ENCODE results near the gene FALEC.

FALEC gene

DNA sequence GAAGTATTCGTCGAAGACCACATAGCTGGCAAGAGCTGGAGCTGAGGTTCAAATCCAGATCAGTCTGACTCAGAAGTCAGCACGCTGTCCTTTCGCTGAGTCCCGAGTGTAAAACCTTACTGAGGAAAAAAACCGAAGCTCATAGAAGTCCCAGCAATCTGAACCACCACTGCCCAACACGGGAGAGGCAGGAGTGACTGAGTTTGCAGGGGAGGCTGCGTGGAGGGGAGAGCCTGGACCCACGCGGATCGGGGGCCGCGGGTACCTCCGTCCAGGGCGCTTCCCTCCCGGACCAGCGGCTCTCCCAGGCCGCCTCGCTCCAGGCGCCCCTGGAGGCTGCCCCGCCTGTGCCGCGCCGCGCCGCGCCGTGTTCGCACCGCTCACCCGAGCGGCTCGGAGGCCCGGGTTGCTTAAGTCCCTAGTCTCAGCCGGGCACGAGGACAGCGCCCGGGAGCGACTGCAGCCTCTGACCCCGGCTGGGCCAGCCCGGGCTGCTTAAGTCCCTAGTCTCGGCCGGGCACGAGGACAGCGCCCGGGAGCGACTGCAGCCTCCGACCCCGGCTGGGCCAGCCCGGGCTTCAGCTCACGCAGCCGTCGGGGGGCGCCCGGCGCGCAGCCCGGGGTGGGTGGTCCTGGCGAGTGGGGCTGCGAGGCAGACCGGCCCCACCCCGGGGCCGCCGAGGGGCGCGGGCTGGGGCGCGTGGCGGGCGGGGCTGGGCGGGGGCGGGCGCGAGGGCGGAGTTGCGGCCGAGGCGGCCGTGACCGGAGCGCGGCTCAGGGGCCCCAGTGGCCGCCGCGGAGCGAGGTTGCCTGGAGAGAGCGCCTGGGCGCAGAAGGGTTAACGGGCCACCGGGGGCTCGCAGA lies 33.3 kb downstream of the FALEC start, which contains the start of gene ADAMTSL4:
ADAMTSL4 (plus strand) TSS at position 777 of the 864 bp plus-strand sequence. CDS start 2,881 bp downstream, outside the sequence.
- TF ChIP-seq, protein P1, sequence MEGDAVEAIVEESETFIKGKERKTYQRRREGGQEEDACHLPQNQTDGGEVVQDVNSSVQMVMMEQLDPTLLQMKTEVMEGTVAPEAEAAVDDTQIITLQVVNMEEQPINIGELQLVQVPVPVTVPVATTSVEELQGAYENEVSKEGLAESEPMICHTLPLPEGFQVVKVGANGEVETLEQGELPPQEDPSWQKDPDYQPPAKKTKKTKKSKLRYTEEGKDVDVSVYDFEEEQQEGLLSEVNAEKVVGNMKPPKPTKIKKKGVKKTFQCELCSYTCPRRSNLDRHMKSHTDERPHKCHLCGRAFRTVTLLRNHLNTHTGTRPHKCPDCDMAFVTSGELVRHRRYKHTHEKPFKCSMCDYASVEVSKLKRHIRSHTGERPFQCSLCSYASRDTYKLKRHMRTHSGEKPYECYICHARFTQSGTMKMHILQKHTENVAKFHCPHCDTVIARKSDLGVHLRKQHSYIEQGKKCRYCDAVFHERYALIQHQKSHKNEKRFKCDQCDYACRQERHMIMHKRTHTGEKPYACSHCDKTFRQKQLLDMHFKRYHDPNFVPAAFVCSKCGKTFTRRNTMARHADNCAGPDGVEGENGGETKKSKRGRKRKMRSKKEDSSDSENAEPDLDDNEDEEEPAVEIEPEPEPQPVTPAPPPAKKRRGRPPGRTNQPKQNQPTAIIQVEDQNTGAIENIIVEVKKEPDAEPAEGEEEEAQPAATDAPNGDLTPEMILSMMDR (IDR thresholded peaks at IDR 0.05; ENCODE audit: borderline replicate concordance, control extremely low read depth, extremely low read depth, insufficient read depth, missing control alignments), result no peak
- DNase-seq (ENCODE audit: low spot score), result peak; percentile 79
- in situ Hi-C loops (cut with MboI; ENCODE audit: low sequenced_read_pairs, unreplicated experiment), result no loop called here

DNA sequence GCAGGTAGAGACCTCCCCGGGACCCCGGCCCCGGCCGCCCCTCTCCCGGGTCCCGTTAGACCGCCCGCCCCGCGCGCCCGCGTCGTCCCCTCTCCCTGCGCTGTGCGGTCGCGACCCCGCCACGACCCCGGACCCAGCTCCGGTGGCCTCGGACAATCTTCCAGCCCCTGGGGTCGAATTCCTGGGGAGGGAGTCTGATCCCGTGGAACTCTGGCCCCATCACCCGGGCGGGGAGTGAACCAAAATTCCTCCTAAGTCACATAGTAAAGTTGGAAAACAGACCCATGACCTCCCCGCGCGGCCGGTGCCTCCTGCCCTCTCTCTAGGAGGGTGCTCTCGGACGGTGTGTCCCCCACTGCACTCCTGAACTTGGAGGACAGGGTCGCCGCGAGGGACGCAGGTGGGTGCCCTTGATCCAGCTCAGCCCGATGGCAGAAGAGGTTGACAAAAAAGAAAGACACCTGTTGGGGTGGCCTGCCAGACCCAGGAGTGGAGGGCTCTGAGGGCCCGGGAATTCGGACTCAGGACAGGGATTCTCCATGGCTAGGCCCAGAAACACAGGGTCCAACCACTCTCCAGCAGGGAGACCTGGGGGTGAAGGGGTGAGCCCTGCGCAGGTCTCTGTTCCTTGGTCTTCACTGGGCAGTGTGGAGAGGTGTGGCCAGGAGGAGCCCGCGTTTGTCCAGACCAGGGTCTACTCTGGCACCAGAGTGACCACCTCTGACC lies 34.1 kb downstream of the FALEC start:
- in situ Hi-C loops (cut with MboI; ENCODE audit: low sequenced_read_pairs, unreplicated experiment), result no loop called here
- no peak for DNase-seq (ENCODE audit: low spot score)
- TF ChIP-seq, protein P1 (IDR thresholded peaks at IDR 0.05; ENCODE audit: borderline replicate concordance, control extremely low read depth, extremely low read depth, insufficient read depth, missing control alignments), result no peak

DNA sequence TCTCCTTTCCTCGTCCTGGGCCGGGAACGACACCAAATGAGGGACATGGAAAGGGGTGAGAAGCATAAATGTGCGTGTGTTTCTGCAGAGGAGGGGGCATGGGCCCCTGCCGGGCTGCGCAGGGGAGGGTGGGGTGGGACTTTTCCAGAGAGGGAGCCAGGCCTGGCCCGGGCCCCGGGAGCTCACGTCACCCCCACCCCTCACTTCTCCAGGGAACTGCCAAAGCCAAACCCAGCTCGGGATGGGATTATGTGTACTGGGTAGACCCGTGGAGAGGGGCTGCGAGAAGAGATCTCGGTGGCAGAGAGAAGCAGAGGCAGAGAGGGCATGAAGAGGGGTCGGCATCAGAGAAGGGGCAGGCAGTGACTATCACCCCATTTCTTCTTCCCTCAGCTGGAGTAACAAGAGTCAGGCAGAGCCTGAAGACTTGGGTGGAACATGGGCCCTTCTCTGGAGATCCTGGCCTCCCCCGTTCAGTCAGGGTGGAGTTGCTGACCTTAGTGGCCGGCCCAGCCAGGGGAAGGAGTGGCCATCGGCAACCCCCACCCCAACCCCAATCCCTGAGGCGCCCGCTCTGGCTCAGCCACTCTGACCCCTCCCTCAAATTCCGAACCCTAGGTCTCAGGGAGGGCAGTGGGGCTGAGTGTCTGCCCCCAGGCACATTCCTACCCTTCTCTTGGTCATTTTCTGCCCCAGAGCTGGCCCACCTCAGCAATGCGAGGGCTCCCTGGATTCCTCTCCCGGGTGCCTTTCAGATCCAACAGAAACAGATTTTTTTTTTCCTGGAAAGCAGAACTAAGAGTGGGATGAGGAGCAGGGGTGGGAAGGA lies 34.9 kb downstream of the FALEC start:
- no peak for DNase-seq (ENCODE audit: low spot score)
- TF ChIP-seq, protein P1 (IDR thresholded peaks at IDR 0.05; ENCODE audit: borderline replicate concordance, control extremely low read depth, extremely low read depth, insufficient read depth, missing control alignments), result no peak
- in situ Hi-C loops (cut with MboI; ENCODE audit: low sequenced_read_pairs, unreplicated experiment), result no loop called here

DNA sequence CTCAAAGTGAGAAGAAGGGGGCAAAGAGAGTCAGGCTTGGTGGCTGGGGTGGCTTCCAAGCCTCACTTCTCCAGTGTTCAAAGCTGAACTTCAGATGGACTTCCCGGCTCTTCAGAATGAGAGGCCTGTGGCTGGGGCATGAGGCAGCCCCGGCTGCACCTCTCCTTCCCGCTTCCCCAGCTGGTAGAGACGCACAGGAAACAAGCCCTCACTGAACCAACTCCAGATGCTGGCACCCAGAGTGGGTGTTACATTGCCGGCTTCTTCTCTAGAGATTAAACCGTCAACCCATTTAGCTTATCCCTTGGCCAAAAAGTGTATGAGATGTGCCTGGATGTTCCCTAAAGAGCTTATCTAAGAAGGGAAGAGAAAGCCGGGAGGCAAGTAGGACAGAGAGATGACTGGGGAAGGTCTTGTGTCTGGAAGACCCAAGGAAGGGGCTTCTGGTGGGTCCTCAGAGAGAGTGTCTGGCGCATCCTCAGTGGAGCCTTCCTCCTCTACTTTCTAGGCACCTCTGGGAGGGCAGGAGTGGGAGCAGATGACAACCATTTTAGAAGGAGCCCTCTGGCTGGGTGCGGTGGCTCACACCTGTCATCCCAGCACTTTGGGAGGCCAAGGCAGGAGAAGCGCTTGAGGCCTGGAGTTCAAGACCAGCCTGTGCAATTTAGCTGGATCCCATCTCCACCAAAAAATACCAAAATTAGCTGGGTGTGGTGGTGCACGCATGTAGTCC lies 35.7 kb downstream of the FALEC start:
- in situ Hi-C loops (cut with MboI; ENCODE audit: low sequenced_read_pairs, unreplicated experiment), result no loop called here
- TF ChIP-seq, protein P1 (IDR thresholded peaks at IDR 0.05; ENCODE audit: borderline replicate concordance, control extremely low read depth, extremely low read depth, insufficient read depth, missing control alignments), result no peak
- no peak for DNase-seq (ENCODE audit: low spot score)

DNA sequence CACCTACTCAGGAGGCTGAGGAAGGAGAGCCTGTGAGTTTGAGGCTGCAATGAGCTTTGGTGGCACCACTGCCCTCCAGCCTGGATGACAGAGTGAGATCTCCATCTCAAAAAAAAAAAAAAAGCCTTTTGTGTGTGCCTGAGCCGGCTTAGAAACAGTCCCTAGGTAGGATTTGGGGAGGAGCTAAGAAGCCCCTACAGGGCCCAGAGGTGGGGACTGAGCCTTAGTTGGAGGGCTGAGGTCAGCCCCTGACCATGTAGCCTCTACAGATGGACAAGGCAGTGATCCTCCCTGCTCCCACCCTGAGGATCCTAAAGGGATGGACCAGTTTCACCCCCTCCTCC lies 36.2 kb downstream of the FALEC start:
- in situ Hi-C loops (cut with MboI; ENCODE audit: low sequenced_read_pairs, unreplicated experiment), result no loop called here
- no peak for DNase-seq (ENCODE audit: low spot score)
- TF ChIP-seq, protein P1 (IDR thresholded peaks at IDR 0.05; ENCODE audit: borderline replicate concordance, control extremely low read depth, extremely low read depth, insufficient read depth, missing control alignments), result no peak
